Lower leg skin (tissue), 4 donors: ENCODE data around the gene PDIA2. TPM values are rescaled to one million over a fixed set of nuclear protein-coding genes. Genes with fewer than 3 reads are reported as not detected.

Experiments used
- DNase-seq, 2 donors: peaks; one replicate each; pipeline ENCODE4 v3.0.0-alpha.2; 2019; ENCODE audit warnings: low spot score in 2 of 2
- H3K4me3 ChIP-seq: fragments of 200-600 bp; sonication (generic); 2 replicates; pipeline ENCODE4 v1.5.1; 2017; ENCODE audit warnings: mild to moderate bottlenecking, low read depth; ENCODE audit not compliant: poor library complexity, severe bottlenecking
- CTCF ChIP-seq, 3 donors: fragments of 450-650 bp; IDR thresholded peaks; one replicate each; pipeline ENCODE4 v1.5.1; 2016; ENCODE audit warnings: antibody characterized with exemption in 3 of 3, mild to moderate bottlenecking in 3 of 3, moderate library complexity in 2 of 3
- POLR2A ChIP-seq, 2 donors: fragments of 450-650 bp; IDR thresholded peaks; one replicate each; pipeline ENCODE4 v1.6.1; 2016 to 2017; ENCODE audit warnings: antibody characterized with exemption in 2 of 2, mild to moderate bottlenecking in 1 of 2, moderate library complexity in 1 of 2
- WGBS, 2 donors: methylation state at CpG; one replicate each; pipeline ENCODE4 v1.1.5; 2018; 5-methylcytosine and 5-hydroxymethylcytosine counted together
- intact Hi-C: fragments of 100-400 bp; cut with DNase I; formaldehyde crosslinking; loops from one replicate; pipeline ENCODE4 v1.15.0; 2023; ENCODE audit warnings: low total_unique reads
- total RNA-seq, 4 donors: library from RNA; depleted of rRNA; stranded (reverse); fragments of >200 nt; gene quantifications; one replicate each; pipeline ENCODE4 v1.1.0, GENCODE V29; 2016

The PDIA2 gene
- total RNA-seq, 4 donors from 2014 or later, result 0.12 to 0.45 (median 0.23) TPM; not detected in 1

GRCh38 chr16:317583-317982 lies 34.6 kb downstream of the PDIA2 start:
- intact Hi-C loops, result no loop called here
- no peak overlapping the region for H3K4me3 ChIP-seq
- TF ChIP-seq POLR2A (IDR thresholded peaks at IDR 0.05) (no peak), CTCF (IDR thresholded peaks at IDR 0.05) (no peak)
- 95 to 97% methylated on average over 5 of the region's 5 CpGs for WGBS, 2 donors
- DNase-seq, result no peak

GRCh38 chr16:318628-319027 lies 35.7 kb downstream of the PDIA2 start:
- no peak overlapping the region for H3K4me3 ChIP-seq
- 91 to 93% methylated on average over 20 to 22 of the region's 22 CpGs for WGBS, 2 donors
- intact Hi-C loops, result no loop called here
- DNase-seq, result no peak
- no peak for TF ChIP-seq CTCF (IDR thresholded peaks at IDR 0.05)
- no peak for TF ChIP-seq POLR2A (IDR thresholded peaks at IDR 0.05)

- 93% methylated on average over 5 of the region's 5 CpGs for WGBS, 2 donors
- TF ChIP-seq CTCF (IDR thresholded peaks at IDR 0.05) (no peak), POLR2A (IDR thresholded peaks at IDR 0.05) (no peak)
- intact Hi-C loops, result no loop called here
- DNase-seq, result no peak
- no peak overlapping the region for H3K4me3 ChIP-seq
These were observed 37.2 kb downstream of the PDIA2 start for GRCh38 chr16:320206-320605.

- intact Hi-C loops, result no loop called here
- no peak for TF ChIP-seq POLR2A (IDR thresholded peaks at IDR 0.05)
- WGBS, 2 donors, result 65 to 72% methylated on average over 9 of the region's 9 CpGs
These were observed 38.6 kb downstream of the PDIA2 start for GRCh38 chr16:321532-321931.

GRCh38 chr16:322476-323143 lies 39.6 kb downstream of the PDIA2 start:
- intact Hi-C loops, result no loop called here
- H3K4me3 ChIP-seq, result no peak overlapping the region
- 88 to 95% methylated on average over 12 to 13 of the region's 13 CpGs for WGBS, 2 donors
- no peak for TF ChIP-seq CTCF (IDR thresholded peaks at IDR 0.05)
- TF ChIP-seq POLR2A (IDR thresholded peaks at IDR 0.05), result no peak
- DNase-seq, result no peak

More at GRCh38 chr16:321532-321931, 38.6 kb downstream of the PDIA2 start:
- DNase-seq, result no peak
- H3K4me3 ChIP-seq, result no peak overlapping the region

- TF ChIP-seq CTCF (IDR thresholded peaks at IDR 0.05) (no peak), POLR2A (IDR thresholded peaks at IDR 0.05) (no peak)
- intact Hi-C loops, result no loop called here
- no peak for DNase-seq
- WGBS, 2 donors, result 91 to 92% methylated on average over 11 to 15 of the region's 17 CpGs
- H3K4me3 ChIP-seq, result no peak overlapping the region
These were observed 41.2 kb downstream of the PDIA2 start for GRCh38 chr16:324201-324450.
